GM23248 (cell line): ENCODE results near the gene ATG5.

ENCODE experiments used
- EZH2 ChIP-seq: fragments of 200-600 bp; sonication (generic); IDR thresholded peaks from 2 replicates; pipeline ENCODE4 v1.6.1; 2018; ENCODE audit warnings: antibody characterized with exemption, mild to moderate bottlenecking; ENCODE audit not compliant: insufficient read depth, poor library complexity, severe bottlenecking
- EZH2phosphoT487 ChIP-seq: fragments of 200-600 bp; sonication (generic); IDR thresholded peaks from 2 replicates; pipeline ENCODE4 v1.6.1; 2018; ENCODE audit warnings: antibody characterized with exemption, moderate library complexity, mild to moderate bottlenecking, low read depth; ENCODE audit not compliant: insufficient read depth

DNA sequence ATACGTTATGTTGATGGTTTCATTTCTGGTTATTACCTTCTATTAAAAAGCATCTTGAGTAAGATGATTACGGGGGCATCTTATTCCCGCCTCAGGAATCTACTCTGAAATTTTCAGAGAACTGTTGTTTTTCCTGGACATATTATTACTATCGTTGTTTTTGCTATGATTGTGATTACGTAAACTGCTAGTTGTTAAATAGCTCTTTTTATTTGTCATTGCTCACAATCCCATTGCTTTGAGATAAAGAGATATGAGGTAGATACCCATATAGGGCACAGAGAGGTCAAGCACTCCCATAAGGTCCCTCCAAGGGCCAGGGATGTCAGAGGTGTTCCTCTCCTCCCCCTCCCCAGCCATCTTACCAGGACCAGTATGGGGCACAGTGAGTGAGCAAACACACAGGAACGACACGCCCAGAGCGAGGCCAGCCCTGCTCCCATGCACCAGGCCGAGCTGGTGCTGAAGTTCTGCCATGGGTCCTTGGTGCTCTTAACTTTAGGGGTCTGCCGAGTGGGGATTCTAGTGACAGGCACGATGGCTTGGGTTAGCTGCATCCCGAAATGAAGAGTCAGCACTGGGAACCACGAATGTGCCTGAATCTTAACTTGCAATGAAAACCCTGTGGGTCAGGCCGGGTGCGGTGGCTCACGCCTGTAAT lies 189.5 kb downstream of the ATG5 start:
- TF ChIP-seq EZH2 (no peak), EZH2phosphoT487 (no peak)
